Measurements from ENCODE around the gene OXGR1.

GRCh38 chr13:97027162-97027554 is 32.9 kb upstream of the OXGR1 start:
- TF ChIP-seq CTCF (IDR thresholded peaks at IDR 0.05; ENCODE audit: low read depth, low read length) = no peak
- TF ChIP-seq EZH2phosphoT487 (IDR thresholded peaks at IDR 0.05; ENCODE audit: low read depth) = no peak

Data from OCI-LY3 (cell line).